Stimulated activated memory B cell treated with anti-CD40 and anti-IgM and Interleukin-4, amounts not matched to agents 10 μg/mL and 1 μg/mL and 100 μg/mL, for 72 hours (primary cell): ENCODE measurements around the gene LGI2.

Experiments
- ATAC-seq: fragments of 150-1000 bp; cut with Tn5 transposase; 2 replicates; pipeline ENCODE4 v1.10.0; 2021
- H3K27ac Mint-ChIP-seq: one replicate; pipeline ENCODE4 v1.8.0; 2022; ENCODE audit warnings: mild to moderate bottlenecking, mixed read lengths
- H3K27me3 Mint-ChIP-seq: one replicate; pipeline ENCODE4 v1.8.0; 2022; ENCODE audit warnings: mixed read lengths
- H3K36me3 Mint-ChIP-seq: one replicate; pipeline ENCODE4 v1.8.0; 2022; ENCODE audit warnings: mixed read lengths
- H3K4me1 Mint-ChIP-seq: one replicate; pipeline ENCODE4 v1.8.0; 2022; ENCODE audit warnings: mixed read lengths
- H3K4me3 Mint-ChIP-seq: one replicate; pipeline ENCODE4 v1.8.0; 2022; ENCODE audit warnings: mild to moderate bottlenecking, moderate library complexity, mixed read lengths
- H3K9me3 Mint-ChIP-seq: one replicate; pipeline ENCODE4 v1.8.0; 2022; ENCODE audit warnings: mixed read lengths

The LGI2 gene

DNA sequence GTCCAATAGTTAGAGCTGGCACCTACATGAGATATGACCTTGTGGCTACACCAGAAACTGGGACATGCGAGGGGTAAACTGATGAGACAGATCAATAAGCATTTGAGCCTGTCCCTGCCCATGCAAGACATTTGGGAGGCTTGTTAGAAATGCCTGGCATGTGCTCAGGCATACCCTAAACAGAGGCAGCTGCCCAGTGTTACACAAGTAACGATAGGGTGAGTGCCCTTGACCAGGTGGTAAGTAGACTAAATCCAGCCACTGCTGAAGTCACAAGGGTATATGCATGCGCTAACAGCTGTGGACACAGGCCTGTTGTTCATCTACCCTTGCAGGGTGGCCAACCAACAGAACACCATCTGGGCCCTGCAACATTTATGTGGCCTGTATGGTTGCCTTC lies 61.8 kb downstream of the LGI2 start:
- ATAC-seq: no peak
- Mint-ChIP-seq H3K27me3 (peaks cover 16% of the 10 kb centered on the region), H3K9me3 (peaks cover 7% of the 10 kb centered on the region), H3K4me1 (no peaks in the 10 kb centered on the region), H3K36me3 (no peaks in the 10 kb centered on the region), H3K27ac (no peak overlapping the region), H3K4me3 (no peak overlapping the region)

DNA sequence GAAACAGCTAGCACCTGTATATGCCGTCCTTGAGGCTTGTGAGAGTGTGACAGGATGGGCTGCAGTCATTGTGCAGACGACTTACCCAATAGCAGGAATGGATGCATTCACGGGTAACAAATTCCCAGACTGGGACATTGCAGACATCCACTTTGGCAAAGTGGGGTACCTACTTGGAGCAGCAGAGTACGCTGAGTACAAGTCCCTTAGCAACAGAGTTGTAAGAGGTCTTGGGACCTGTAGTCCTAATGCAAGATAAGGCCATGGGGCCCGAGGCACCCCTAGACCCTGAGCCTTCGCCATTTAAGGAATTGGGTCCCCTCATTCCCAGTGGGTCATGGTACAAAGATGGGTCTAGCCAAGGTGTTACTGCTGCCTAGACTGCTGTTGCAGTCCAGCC lies 62.5 kb downstream of the LGI2 start:
- ATAC-seq: no peak
- no peak overlapping the region for H3K4me3 Mint-ChIP-seq
- no peaks in the 10 kb centered on the region for H3K4me1 Mint-ChIP-seq
- H3K9me3 Mint-ChIP-seq: peaks cover 10% of the 10 kb centered on the region
- H3K27me3 Mint-ChIP-seq: peaks cover 11% of the 10 kb centered on the region
- H3K27ac Mint-ChIP-seq: no peak overlapping the region
- H3K36me3 Mint-ChIP-seq: no peaks in the 10 kb centered on the region

DNA sequence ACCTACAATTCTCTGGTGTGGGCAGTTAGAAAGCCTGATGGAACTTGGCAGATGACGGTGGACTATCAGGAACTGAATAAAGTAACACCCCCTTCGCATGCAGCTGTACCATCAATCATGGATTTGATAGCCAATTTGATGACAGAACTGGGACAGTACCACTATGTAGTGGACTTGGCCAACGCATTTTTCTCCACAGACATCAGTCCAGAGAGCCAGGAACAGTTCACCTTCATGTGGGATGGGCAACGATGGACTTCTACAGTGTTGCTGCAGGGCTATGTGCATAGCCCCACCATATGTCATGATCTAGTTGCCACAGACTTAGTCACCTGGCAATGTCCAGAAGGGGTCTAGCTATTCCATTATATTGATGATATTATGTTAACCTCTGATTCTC lies 63.4 kb downstream of the LGI2 start:
- Mint-ChIP-seq H3K36me3 (no peaks in the 10 kb centered on the region), H3K9me3 (peaks cover 10% of the 10 kb centered on the region), H3K4me1 (no peaks in the 10 kb centered on the region), H3K27ac (no peak overlapping the region), H3K27me3 (peaks cover 3% of the 10 kb centered on the region), H3K4me3 (no peak overlapping the region)
- no peak for ATAC-seq

DNA sequence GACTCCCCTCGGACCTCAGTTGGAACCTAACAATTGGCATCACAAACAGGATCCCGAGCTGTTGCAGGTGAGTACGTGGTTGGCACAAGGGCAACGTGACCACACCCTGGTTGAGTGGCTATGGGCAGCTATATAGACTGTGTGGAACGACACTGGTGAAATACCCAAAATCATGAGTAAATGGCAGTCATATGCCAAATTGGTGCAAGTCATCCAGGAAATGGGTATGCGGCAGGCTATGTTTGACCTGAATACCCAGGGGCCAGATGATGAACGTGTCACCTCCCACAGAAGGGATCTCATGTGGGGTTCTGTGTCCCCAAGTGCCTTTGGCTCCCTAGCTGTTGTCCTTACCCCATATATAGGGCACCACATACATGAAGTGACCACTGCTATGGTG lies 64.7 kb downstream of the LGI2 start:
- Mint-ChIP-seq H3K27me3 (no peaks in the 10 kb centered on the region), H3K4me1 (no peaks in the 10 kb centered on the region)
- ATAC-seq: no peak

GRCh38 chr4:24965627-24966026 lies 65.1 kb downstream of the LGI2 start:
- Mint-ChIP-seq H3K4me1 (no peaks in the 10 kb centered on the region), H3K4me3 (no peak overlapping the region), H3K27me3 (no peaks in the 10 kb centered on the region), H3K27ac (no peak overlapping the region), H3K36me3 (no peaks in the 10 kb centered on the region), H3K9me3 (peaks cover 10% of the 10 kb centered on the region)
- no peak for ATAC-seq

More for the DNA sequence above, 64.7 kb downstream of the LGI2 start:
- no peaks in the 10 kb centered on the region for H3K36me3 Mint-ChIP-seq
- no peak overlapping the region for H3K27ac Mint-ChIP-seq
- no peak overlapping the region for H3K4me3 Mint-ChIP-seq
- H3K9me3 Mint-ChIP-seq: peaks cover 10% of the 10 kb centered on the region

DNA sequence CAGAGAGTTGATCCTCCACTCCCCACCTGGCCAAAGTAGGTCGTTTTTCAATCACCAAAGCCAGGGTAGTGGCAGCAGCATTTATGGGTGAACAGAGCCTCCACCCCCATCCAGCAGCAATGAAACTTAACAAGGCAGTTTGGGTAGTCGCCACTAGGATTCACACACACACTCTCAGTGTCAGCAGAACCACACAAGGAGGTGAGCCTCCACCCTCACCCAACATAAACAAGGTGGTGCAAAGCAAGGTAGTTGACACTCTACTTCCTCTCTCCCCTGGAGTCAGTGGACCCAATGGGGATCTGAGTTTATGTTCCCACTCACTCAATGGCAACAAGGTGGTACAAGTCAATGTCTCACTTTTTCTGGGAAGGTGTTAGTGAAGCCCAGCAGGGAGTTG lies 67.5 kb downstream of the LGI2 start:
- Mint-ChIP-seq H3K4me1 (no peaks in the 10 kb centered on the region), H3K4me3 (no peak overlapping the region), H3K27me3 (no peaks in the 10 kb centered on the region), H3K36me3 (no peaks in the 10 kb centered on the region), H3K9me3 (peaks cover 10% of the 10 kb centered on the region), H3K27ac (no peak overlapping the region)
- no peak for ATAC-seq

- Mint-ChIP-seq H3K27me3 (no peaks in the 10 kb centered on the region), H3K9me3 (peaks cover 5% of the 10 kb centered on the region), H3K4me1 (no peaks in the 10 kb centered on the region), H3K27ac (no peak overlapping the region), H3K4me3 (no peak overlapping the region), H3K36me3 (peaks cover 5% of the 10 kb centered on the region)
- ATAC-seq: no peak
Measured at GRCh38 chr4:24957886-24958285, 72.9 kb downstream of the LGI2 start.

DNA sequence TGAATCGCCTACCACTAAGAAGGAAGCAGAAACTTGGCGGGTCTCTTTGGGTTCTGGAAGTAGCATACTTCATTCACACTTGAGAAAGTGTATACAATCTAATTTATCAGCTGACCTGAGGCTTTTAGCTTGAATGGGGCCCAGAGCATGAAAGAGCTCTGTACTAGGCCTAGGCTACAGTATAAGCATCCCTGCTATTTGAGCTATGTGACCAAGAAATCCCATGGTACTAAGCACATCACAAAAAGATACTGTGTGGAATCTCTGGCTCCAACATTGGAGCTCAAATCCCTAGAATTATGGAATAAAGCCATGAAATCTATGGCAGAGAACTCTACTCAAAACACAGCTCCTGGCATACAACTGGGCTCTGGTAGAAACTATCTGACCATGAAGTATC lies 74.0 kb downstream of the LGI2 start:
- Mint-ChIP-seq H3K27me3 (no peaks in the 10 kb centered on the region), H3K27ac (no peak overlapping the region), H3K36me3 (peaks cover 5% of the 10 kb centered on the region), H3K9me3 (peaks cover 5% of the 10 kb centered on the region), H3K4me1 (no peaks in the 10 kb centered on the region), H3K4me3 (no peak overlapping the region)
- ATAC-seq: no peak

DNA sequence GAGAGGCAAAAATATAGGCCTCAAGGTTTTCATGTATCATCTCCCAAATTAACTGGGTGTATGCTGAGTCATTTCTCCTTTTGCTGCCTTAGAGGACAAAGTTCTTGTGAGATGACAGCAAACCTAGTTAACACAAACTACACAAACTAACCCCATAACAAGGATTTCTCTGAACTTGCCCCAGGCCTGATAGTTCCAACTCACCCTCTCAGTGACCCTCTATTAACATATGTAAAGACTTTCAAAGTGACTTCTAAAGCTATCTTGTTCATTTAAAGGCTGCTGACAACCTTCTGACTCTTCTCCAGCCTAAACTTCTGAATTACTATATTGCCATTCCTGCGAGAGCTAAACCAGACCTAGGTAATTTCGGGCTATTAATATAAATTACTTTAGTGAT lies 74.7 kb downstream of the LGI2 start:
- no peak overlapping the region for H3K4me3 Mint-ChIP-seq
- no peaks in the 10 kb centered on the region for H3K27me3 Mint-ChIP-seq
- H3K27ac Mint-ChIP-seq: no peak overlapping the region
- H3K4me1 Mint-ChIP-seq: no peaks in the 10 kb centered on the region
- no peak for ATAC-seq
- H3K9me3 Mint-ChIP-seq: peaks cover 5% of the 10 kb centered on the region
- peaks cover 5% of the 10 kb centered on the region for H3K36me3 Mint-ChIP-seq

GRCh38 chr4:24952667-24953066 lies 78.1 kb downstream of the LGI2 start:
- H3K27me3 Mint-ChIP-seq: no peaks in the 10 kb centered on the region
- peaks cover 5% of the 10 kb centered on the region for H3K9me3 Mint-ChIP-seq
- peaks cover 5% of the 10 kb centered on the region for H3K36me3 Mint-ChIP-seq
- no peak overlapping the region for H3K27ac Mint-ChIP-seq
- no peak overlapping the region for H3K4me3 Mint-ChIP-seq
- no peak for ATAC-seq
- H3K4me1 Mint-ChIP-seq: no peaks in the 10 kb centered on the region

- Mint-ChIP-seq H3K27ac (no peak overlapping the region), H3K4me1 (no peaks in the 10 kb centered on the region), H3K36me3 (peaks cover 5% of the 10 kb centered on the region), H3K4me3 (no peak overlapping the region), H3K27me3 (no peaks in the 10 kb centered on the region), H3K9me3 (peaks cover 5% of the 10 kb centered on the region)
- no peak for ATAC-seq
Measured at GRCh38 chr4:24949970-24950369, 80.8 kb downstream of the LGI2 start.
